Measurements from ENCODE around the gene DIAPH2.

- no peak for TF ChIP-seq CTCF (IDR thresholded peaks at IDR 0.05)
- no peak for TF ChIP-seq POLR2A (IDR thresholded peaks at IDR 0.05)
These were observed 89.5 kb downstream of the DIAPH2 start for GRCh38 chrX:96774116-96774515.

Data from esophagus squamous epithelium (tissue), 4 donors.